Heart left ventricle (tissue), 13 donors: ENCODE results near the gene PIK3C2G.

Experiments
- CTCF ChIP-seq, 12 donors: fragments of 200-600 bp; sonication (generic) in 4 of 12; IDR thresholded peaks; one replicate each; pipeline versions ENCODE4 v1.5.0 to v1.8.0; 2018 to 2022; ENCODE audit warnings: antibody characterized with exemption in 12 of 12, mild to moderate bottlenecking in 5 of 12
- POLR2A ChIP-seq, 2 donors: fragments of 450-650 bp; IDR thresholded peaks; one replicate each; pipeline ENCODE4 v1.6.1; 2017; ENCODE audit warnings: antibody characterized with exemption in 2 of 2, mild to moderate bottlenecking in 2 of 2, moderate library complexity in 2 of 2
- donor health status: ischemic (EF 13 %, LVEDD 7.1; RV severe dilation, severe dysfunction).
- donor health status: DM: no; HTN: yes; CAD: no.
- donor health status: DM: no; HTN: no; CAD: no.
- donor health status: ischemic (EF 25% LVEDD 6.9; RV normal size, moderate dysfunction).
- donor health status: ischemic (EF 25% LVEDD 5.7; RV mildly dilated, moderate dysfunction).
- donor health status: ischemic (EF 35%, LVEDD 5.7; RV mildly dilated, moderate dysfunction).
- donor health status: nonischemic (EF 11% LVEDD 7.7; RV severe dilation, severe dysfunction).
- donor health status: DM: yes; HTN: yes; CAD: no.
- donor health status: PGD.
- donor health status: ischemic (EF 29% LVEDD 5.4; RV normal size, mild dysfunction).
- donor health status: nonischemic (EF 23%, LVEDD 6.1; RV moderate dilation, normal function).

GRCh38 chr12:18601962-18602361, 340.6 kb downstream of the PIK3C2G start:
- no peak for TF ChIP-seq CTCF (IDR thresholded peaks at IDR 0.05)
- TF ChIP-seq POLR2A (IDR thresholded peaks at IDR 0.05) = no peak
